SK-N-MC (cell line): ENCODE results near the gene JAKMIP1.

Experiments used
- DNase-seq: peaks from one replicate; pipeline ENCODE4 v3.0.0-alpha.2; 2011; ENCODE audit warnings: low read depth, low spot score
- H3K27ac ChIP-seq: fragments of 200-600 bp; sonication (generic); 2 replicates; pipeline ENCODE4 v1.5.1; 2016; ENCODE audit warnings: mixed run types
- H3K36me3 ChIP-seq: fragments of 200-600 bp; sonication (generic); 2 replicates; pipeline ENCODE4 v1.6.1; 2017; ENCODE audit warnings: antibody characterized with exemption, low read length, mixed read lengths; ENCODE audit not compliant: insufficient read depth
- H3K4me3 ChIP-seq: fragments of 200-600 bp; sonication (generic); 2 replicates; pipeline ENCODE4 v1.5.1; 2016
- H3K9ac ChIP-seq: fragments of 200-600 bp; sonication (generic); 2 replicates; pipeline ENCODE4 v1.8.0; 2017; ENCODE audit warnings: mixed run types, mixed read lengths; ENCODE audit not compliant: insufficient read length
- H3K9me3 ChIP-seq: fragments of 200-600 bp; sonication (generic); 2 replicates; pipeline ENCODE4 v1.6.1; 2017; ENCODE audit warnings: low read depth, mild to moderate bottlenecking, antibody characterized with exemption, low read length, moderate library complexity, mixed read lengths
- EZH2 ChIP-seq: fragments of 200-600 bp; sonication (generic); IDR thresholded peaks from one replicate; pipeline ENCODE4 v1.6.1; 2017; ENCODE audit warnings: antibody characterized with exemption
- FOXP2 ChIP-seq: optimal IDR thresholded peaks from 2 replicates; pipeline ENCODE3; 2011; ENCODE audit warnings: mild to moderate bottlenecking, moderate library complexity; ENCODE audit not compliant: insufficient read depth; ENCODE audit errors: extremely low read length, control extremely low read depth
- POLR2AphosphoS5 ChIP-seq: IDR thresholded peaks from 2 replicates; pipeline ENCODE4 v1.6.1; 2012; ENCODE audit warnings: mild to moderate bottlenecking, low read depth, low read length, borderline replicate concordance

JAKMIP1 gene

DNA sequence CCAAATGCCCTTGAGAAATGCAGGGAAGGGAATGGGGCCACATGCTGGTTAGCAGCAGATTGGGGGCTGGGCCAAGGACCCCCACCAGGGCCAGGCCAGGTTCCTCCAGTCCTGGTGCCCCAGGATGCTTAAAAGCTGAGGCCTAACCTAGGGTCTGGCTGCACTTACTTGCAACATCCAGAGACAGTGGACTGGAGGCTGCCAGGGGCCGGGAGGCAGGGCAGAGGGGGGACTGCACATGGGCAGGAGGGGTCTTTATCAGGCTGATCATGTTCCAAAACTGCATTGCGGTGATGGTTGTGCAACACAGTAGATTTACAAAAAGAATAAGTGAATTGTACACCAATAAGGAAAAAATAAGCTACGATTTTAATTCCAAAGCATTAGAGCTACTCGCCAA lies 145.3 kb downstream of the JAKMIP1 start:
- no peak for DNase-seq
- Histone ChIP-seq H3K9ac (no peak overlapping the region), H3K27ac (no peak overlapping the region), H3K36me3 (no peaks in the 10 kb centered on the region), H3K4me3 (no peak overlapping the region), H3K9me3 (no peaks in the 10 kb centered on the region)
- TF ChIP-seq EZH2: no peak
- no peak for TF ChIP-seq POLR2AphosphoS5
- TF ChIP-seq FOXP2: no peak

DNA sequence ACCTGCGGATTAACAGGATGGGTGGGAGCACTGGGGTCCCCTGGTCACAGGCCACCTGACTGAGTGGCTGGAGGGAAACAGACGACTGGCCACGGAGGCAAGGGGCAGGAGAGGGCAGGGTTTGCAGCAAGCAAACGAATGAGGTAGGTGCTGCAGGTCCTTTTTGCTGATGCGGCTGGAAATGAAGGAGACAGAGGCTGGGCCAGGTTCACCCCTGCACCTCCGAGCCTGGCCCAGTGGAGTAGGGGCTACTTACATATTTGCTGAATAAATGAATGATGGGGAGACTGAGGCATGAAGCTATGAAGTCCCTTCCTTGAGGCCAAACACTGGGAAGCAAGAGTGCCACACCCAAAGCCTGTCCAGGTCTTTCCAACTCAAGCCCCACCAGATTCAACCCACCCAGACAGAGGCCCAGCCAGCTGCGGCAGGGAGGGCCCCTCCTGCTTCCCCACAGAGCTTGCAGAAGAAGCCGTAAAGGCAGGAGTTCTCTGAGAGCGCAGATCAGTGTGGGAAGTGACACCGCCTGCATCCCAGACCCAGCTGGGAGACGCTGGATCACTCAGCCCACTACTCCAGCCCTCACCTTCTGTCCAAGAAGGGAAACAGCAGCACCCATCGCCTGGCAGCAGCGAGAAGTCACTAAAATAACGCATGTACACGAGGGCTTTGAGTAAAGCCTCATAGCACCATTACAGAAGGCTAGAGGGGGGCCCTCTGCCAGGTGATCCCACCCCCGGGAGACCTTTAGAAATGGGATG lies 146.0 kb downstream of the JAKMIP1 start:
- DNase-seq: no peak
- TF ChIP-seq POLR2AphosphoS5 (no peak), EZH2 (no peak), FOXP2 (no peak)
- Histone ChIP-seq H3K27ac (no peak overlapping the region), H3K9ac (no peak overlapping the region), H3K36me3 (no peaks in the 10 kb centered on the region), H3K9me3 (no peaks in the 10 kb centered on the region), H3K4me3 (no peak overlapping the region)

DNA sequence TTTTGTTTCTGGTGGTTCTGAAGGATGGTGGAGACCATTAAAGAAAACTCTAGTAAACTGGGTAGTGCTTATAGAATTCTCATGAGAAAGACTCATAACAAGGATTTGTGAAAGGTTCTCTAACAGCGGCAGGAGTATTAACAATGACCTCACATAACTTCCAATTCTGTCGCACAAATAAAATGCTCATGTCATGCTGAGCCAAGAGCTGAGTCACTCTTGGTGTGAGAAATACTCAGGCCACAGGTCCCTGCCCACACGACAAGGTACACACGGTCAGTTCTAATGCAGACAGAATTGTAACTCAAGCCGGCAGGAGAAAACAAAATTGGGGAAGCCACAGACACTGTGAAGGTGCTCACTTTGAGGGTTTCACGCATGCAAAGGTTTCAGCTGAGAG lies 147.7 kb downstream of the JAKMIP1 start:
- H3K9ac ChIP-seq: no peak overlapping the region
- DNase-seq: no peak
- no peak overlapping the region for H3K4me3 ChIP-seq
- H3K27ac ChIP-seq: no peak overlapping the region
- H3K9me3 ChIP-seq: no peaks in the 10 kb centered on the region
- H3K36me3 ChIP-seq: no peaks in the 10 kb centered on the region
- TF ChIP-seq EZH2 (no peak), POLR2AphosphoS5 (no peak), FOXP2 (no peak)

DNA sequence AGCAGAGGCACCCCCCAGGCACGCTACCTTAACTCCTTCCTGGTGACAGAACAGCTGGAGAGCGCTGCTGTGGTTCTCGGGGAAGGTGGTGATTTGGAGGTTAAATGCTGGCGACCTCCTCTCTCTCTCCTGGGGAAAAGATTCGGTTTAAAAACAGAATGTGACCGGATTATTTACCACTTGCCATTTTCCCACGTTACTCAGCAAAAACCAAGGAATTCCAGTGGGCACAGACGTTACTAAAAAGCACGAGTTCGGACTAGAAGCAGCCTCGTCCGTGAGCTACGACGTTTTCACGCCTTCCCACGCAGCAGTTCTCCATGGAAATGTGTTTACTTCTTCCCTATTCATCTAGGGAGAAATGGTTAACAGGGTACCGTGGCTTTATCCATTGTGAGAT lies 149.8 kb downstream of the JAKMIP1 start:
- Histone ChIP-seq H3K9ac (no peak overlapping the region), H3K9me3 (no peaks in the 10 kb centered on the region), H3K27ac (no peak overlapping the region), H3K36me3 (no peaks in the 10 kb centered on the region), H3K4me3 (no peak overlapping the region)
- DNase-seq: no peak
- TF ChIP-seq POLR2AphosphoS5 (no peak), EZH2 (no peak), FOXP2 (no peak)

DNA sequence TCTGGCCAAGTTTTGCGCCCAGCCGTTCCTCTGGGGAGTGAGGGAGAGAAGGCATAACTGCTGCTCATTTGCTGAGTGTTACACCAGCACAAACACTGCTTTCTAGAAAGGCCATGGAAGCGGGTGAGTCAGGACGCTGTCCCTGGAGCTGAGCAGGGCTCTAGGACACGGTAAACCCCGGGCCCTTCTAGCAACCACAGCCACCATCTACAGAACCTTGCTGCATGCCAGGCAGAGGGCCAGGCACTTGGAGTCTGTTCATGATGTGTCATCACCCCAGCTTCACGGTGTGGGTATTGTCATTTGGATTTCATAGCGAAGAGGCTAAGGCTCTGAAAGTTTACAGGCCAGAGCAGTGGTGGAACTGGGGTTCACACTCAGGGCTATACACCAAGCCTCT lies 150.4 kb downstream of the JAKMIP1 start:
- H3K36me3 ChIP-seq: no peaks in the 10 kb centered on the region
- no peaks in the 10 kb centered on the region for H3K9me3 ChIP-seq
- no peak overlapping the region for H3K9ac ChIP-seq
- DNase-seq: no peak
- H3K27ac ChIP-seq: no peak overlapping the region
- H3K4me3 ChIP-seq: no peak overlapping the region
- TF ChIP-seq POLR2AphosphoS5 (no peak), FOXP2 (no peak), EZH2 (no peak)

DNA sequence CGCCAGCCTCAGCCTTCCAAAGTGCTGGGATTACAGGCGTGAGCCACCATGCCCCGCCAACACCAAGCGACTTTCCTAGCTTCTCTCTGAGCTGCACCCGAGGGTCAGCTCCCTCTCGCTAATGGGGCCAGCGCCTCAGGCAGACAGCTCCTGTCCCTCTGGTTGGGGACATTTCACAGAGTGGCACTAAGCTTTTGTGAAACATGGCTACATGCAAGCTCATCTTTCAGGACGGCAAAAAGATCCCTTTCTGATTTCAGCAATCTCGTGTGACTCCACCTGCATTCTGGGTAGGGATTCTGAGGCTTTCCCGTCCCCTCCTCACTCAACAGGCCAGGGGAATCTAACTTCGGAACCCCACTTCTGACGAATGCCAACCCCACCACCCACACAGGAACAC lies 151.1 kb downstream of the JAKMIP1 start:
- no peaks in the 10 kb centered on the region for H3K36me3 ChIP-seq
- TF ChIP-seq FOXP2 (no peak), POLR2AphosphoS5 (no peak), EZH2 (no peak)
- H3K9ac ChIP-seq: no peak overlapping the region
- no peak overlapping the region for H3K27ac ChIP-seq
- DNase-seq: no peak
- no peaks in the 10 kb centered on the region for H3K9me3 ChIP-seq
- no peak overlapping the region for H3K4me3 ChIP-seq

DNA sequence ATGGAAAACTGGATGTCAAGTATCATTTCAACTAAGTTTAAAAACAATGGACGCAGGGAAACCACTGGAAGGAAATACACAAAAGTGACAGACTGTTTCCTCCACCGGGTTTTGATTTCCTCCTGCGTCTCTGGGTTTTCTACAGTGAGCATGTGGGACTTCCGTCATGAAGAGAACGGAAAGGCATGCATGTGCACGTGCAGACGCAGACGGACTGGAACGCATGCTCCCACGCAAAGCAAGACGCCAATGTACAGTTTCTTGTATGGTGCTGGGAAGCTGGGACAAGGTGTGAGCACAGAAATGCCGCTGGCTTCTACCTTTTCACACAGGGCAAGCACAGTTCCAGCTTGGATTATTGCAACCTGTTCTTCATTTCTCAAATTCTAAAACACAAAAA lies 151.8 kb downstream of the JAKMIP1 start:
- Histone ChIP-seq H3K9ac (no peak overlapping the region), H3K36me3 (no peaks in the 10 kb centered on the region), H3K27ac (no peak overlapping the region), H3K4me3 (no peak overlapping the region), H3K9me3 (no peaks in the 10 kb centered on the region)
- no peak for DNase-seq
- TF ChIP-seq FOXP2: no peak
- TF ChIP-seq EZH2: no peak
- TF ChIP-seq POLR2AphosphoS5: no peak

DNA sequence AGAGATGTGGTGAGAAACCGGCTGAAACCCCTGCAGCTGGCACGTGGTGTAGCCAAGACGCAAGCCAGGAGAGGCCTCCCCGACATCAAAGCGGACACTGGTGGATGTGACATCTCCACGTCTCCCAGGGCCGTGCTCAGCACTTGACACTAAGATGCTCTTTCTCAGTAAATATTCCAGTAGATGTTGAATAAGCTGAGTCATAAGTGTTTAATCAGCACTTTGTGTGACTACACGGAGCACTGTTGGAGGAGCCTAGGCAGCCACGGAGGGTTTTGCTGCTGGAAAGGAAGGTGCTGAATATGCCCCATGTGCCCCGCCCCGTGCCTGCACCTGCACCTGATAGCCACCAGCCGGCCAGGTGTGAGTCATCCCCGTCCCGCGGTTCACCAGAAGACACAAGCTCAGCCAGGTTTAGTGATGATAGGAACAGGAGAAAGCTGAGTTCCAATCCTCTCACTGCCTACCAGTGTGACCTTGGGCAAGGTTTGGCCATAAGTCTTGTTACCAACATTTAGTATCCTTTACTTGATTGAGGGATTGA lies 153.1 kb downstream of the JAKMIP1 start:
- no peak overlapping the region for H3K9ac ChIP-seq
- TF ChIP-seq EZH2: no peak
- TF ChIP-seq POLR2AphosphoS5: no peak
- TF ChIP-seq FOXP2: no peak

More for the DNA sequence above, 153.1 kb downstream of the JAKMIP1 start:
- Histone ChIP-seq H3K4me3 (no peak overlapping the region), H3K36me3 (no peaks in the 10 kb centered on the region), H3K27ac (no peak overlapping the region), H3K9me3 (no peaks in the 10 kb centered on the region)
- DNase-seq: no peak
